Stimulated activated CD8-positive, alpha-beta memory T cell treated with anti-CD3 and anti-CD28 coated beads, Interleukin-4, amount 100 ng/mL, for 1 hour (primary cell): Measurements from ENCODE around the gene GABPB2.

Experiments used
- DNase-seq, 2 donors: peaks; one replicate each; pipeline ENCODE4 v3.0.0-alpha.2; 2020; ENCODE audit warnings: low read depth in 2 of 2, low spot score in 1 of 2

Gene GABPB2

GRCh38 chr1:151164732-151165280 is 94.2 kb downstream of the GABPB2 start:
- no peak for DNase-seq

GRCh38 chr1:151165281-151165737 is 94.7 kb downstream of the GABPB2 start:
- DNase-seq, result no peak

- peak; percentile 80 to 88 for DNase-seq
These were observed 95.4 kb downstream of the GABPB2 start, which contains the start of the genes LYSMD1 and SCNM1 for GRCh38 chr1:151165738-151166504. Gene LYSMD1 (minus strand): TSS chr1:151165902. CDS start chr1:151165258, 644 bp downstream. Gene SCNM1 (plus strand): TSS chr1:151166144. CDS start chr1:151166153, 9 bp downstream.

DNA sequence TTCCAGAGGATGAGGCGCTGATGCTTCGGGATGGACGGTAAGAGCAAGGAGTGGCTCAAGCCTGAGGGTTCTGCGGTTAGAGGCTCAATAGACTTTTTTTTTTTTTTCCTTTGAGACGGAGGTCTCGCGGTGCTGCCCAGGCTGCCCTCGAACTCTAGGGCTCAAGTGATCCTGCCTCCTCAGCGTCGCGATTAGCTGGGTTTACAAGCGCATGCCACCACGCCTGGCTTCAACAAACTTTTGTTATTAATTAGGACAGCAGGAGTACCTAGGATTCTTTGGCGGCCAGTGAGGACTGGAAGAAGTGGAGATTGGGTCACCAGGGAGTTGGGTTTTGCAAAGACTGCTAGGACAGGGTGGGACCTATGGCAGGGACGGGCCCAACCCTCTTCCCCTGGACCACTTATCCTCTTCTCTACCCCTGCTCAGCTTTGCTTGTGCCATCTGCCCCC is 96.0 kb downstream of the GABPB2 start:
- DNase-seq, result no peak

DNA sequence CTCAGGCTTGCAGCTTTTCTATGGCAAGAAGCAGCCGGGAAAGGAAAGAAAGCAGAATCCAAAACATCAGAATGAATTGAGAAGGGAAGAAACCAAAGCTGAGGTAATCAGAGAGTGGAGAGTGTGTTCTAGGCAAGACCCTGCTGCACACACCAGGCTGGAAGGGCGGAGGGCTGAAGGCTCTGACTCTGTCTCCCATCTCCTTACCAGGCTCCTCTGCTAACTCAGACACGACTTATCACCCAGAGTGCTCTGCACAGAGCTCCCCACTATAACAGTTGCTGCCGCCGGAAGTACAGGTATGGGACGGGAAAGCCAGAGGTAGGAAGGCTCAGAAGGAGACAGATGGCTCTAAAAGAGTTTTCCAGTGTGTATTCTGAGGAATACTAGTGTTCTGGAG is 96.6 kb downstream of the GABPB2 start:
- no peak for DNase-seq

DNA sequence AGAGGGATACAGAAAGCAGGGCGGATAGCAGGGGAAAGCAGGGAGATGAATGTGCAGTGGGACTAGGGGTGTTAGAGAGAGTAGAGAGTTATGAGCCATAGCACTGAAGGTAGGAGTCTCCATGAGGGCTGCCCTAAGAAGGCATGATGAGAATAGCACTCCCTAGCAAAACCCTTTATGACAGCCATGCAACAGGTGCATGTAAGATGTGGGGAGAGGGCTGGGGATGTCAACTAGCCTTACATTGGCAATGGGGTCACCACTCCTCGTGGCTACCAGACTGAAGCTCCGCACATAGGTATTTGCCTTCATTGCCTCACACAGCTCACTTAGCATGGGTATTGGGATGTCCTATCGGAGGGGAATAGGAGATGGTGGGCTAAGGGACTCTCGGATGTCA is 100.6 kb downstream of the GABPB2 start:
- DNase-seq, result no peak
